ENCODE measurements around the gene DHX30.

GRCh38 chr3:47851888-47852603 lies 49.1 kb downstream of the DHX30 start:
- no peak for TF ChIP-seq POLR2A (IDR thresholded peaks at IDR 0.05)
- TF ChIP-seq CTCF (IDR thresholded peaks at IDR 0.05 in 4 of 5, conservative IDR thresholded peaks at IDR 0.05 in 1 of 5): no peak
